Liver (tissue), 9 donors: ENCODE measurements around the gene NCAPH2. TPM values are rescaled to one million over a fixed set of nuclear protein-coding genes. Genes with fewer than 3 reads are reported as not detected.
A peak's percentile ranks its signal among the peaks of the same experiment; 100 is the strongest.

Experiments used
- DNase-seq: peaks from one replicate; pipeline ENCODE4 v3.0.0-alpha.2; 2017; ENCODE audit warnings: low spot score
- H3K27ac ChIP-seq, 2 donors: one replicate each; pipeline ENCODE4 v1.7.0; 2013; ENCODE audit warnings: inconsistent platforms in 2 of 2, low read length in 2 of 2, control low read depth in 1 of 2, low read depth in 1 of 2, mild to moderate bottlenecking in 1 of 2
- H3K27me3 ChIP-seq, 4 donors: one replicate each; pipeline versions ENCODE4 v1.6.1 to v1.7.0; 2013; ENCODE audit warnings: low read length in 3 of 4, inconsistent platforms in 1 of 4, mild to moderate bottlenecking in 1 of 4, moderate library complexity in 1 of 4; ENCODE audit not compliant: control insufficient read depth in 4 of 4, insufficient read depth in 4 of 4
- H3K36me3 ChIP-seq, 4 donors: one replicate each; pipeline versions ENCODE4 v1.6.1 to v1.7.0; 2013; ENCODE audit warnings: low read length in 3 of 4, mild to moderate bottlenecking in 3 of 4, low read depth in 1 of 4, moderate library complexity in 1 of 4; ENCODE audit not compliant: control insufficient read depth in 4 of 4, insufficient read depth in 3 of 4
- H3K4me1 ChIP-seq, 4 donors: one replicate each; pipeline versions ENCODE4 v1.6.1 to v1.7.0; 2013; ENCODE audit warnings: low read length in 3 of 4, mild to moderate bottlenecking in 3 of 4, moderate library complexity in 1 of 4; ENCODE audit not compliant: control insufficient read depth in 4 of 4, insufficient read depth in 4 of 4
- H3K4me3 ChIP-seq, 3 donors: one replicate each; pipeline versions ENCODE4 v1.6.1 to v1.7.0; 2013; ENCODE audit warnings: low read length in 3 of 3, control low read depth in 1 of 3, low read depth in 1 of 3, mild to moderate bottlenecking in 1 of 3
- H3K9ac ChIP-seq, 2 donors: one replicate each; pipeline ENCODE4 v1.7.0; 2013; ENCODE audit warnings: low read length in 2 of 2, mild to moderate bottlenecking in 2 of 2, moderate library complexity in 2 of 2, control low read depth in 1 of 2, low read depth in 1 of 2
- H3K9me3 ChIP-seq, 4 donors: one replicate each; pipeline versions ENCODE4 v1.6.1 to v1.7.0; 2013; ENCODE audit warnings: low read length in 3 of 4; ENCODE audit not compliant: control insufficient read depth in 4 of 4
- EGR1 ChIP-seq, 2 donors: IDR thresholded peaks; 2 replicates each; pipeline ENCODE4 v1.6.1; 2016 to 2018; ENCODE audit warnings: antibody characterized with exemption in 2 of 2, low read depth in 2 of 2
- FOXA1 ChIP-seq: IDR thresholded peaks from 2 replicates; pipeline ENCODE4 v1.6.1; 2016; ENCODE audit warnings: antibody characterized with exemption
- FOXA2 ChIP-seq: IDR thresholded peaks from 2 replicates; pipeline ENCODE4 v1.6.1; 2016; ENCODE audit warnings: antibody characterized with exemption
- GABPA ChIP-seq, 2 donors: IDR thresholded peaks in 1 of 2; conservative IDR thresholded peaks in 1 of 2; 2 replicates each; pipeline ENCODE4 v1.6.1; 2016; ENCODE audit warnings: antibody characterized with exemption in 2 of 2, mild to moderate bottlenecking in 1 of 2, moderate library complexity in 1 of 2
- HNF4A ChIP-seq, 2 donors: conservative IDR thresholded peaks; 2 replicates each; pipeline ENCODE4 v1.6.1; 2016; ENCODE audit warnings: antibody characterized with exemption in 2 of 2, mild to moderate bottlenecking in 2 of 2
- HNF4G ChIP-seq: IDR thresholded peaks from 2 replicates; pipeline ENCODE4 v1.6.1; 2016; ENCODE audit warnings: antibody characterized with exemption
- JUND ChIP-seq, 2 donors: IDR thresholded peaks; 2 replicates each; pipeline ENCODE4 v1.6.1; 2016; ENCODE audit warnings: antibody characterized with exemption in 2 of 2
- NR2F2 ChIP-seq: IDR thresholded peaks from 2 replicates; pipeline ENCODE4 v1.6.1; 2016; ENCODE audit warnings: antibody characterized with exemption
- RAD21 ChIP-seq, 2 donors: IDR thresholded peaks; 2 replicates each; pipeline ENCODE4 v1.6.1; 2016; ENCODE audit warnings: antibody characterized with exemption in 2 of 2, mild to moderate bottlenecking in 2 of 2
- RXRA ChIP-seq, 2 donors: IDR thresholded peaks; 2 replicates each; pipeline ENCODE4 v1.6.1; 2017 to 2018; ENCODE audit warnings: antibody characterized with exemption in 2 of 2, mild to moderate bottlenecking in 1 of 2
- SP1 ChIP-seq: IDR thresholded peaks from 2 replicates; pipeline ENCODE4 v1.6.1; 2018; ENCODE audit warnings: antibody characterized with exemption, mild to moderate bottlenecking
- TAF1 ChIP-seq: conservative IDR thresholded peaks from 2 replicates; pipeline ENCODE4 v1.6.1; 2016; ENCODE audit warnings: antibody characterized with exemption, mild to moderate bottlenecking
- YY1 ChIP-seq: IDR thresholded peaks from 2 replicates; pipeline ENCODE4 v1.6.1; 2016; ENCODE audit warnings: antibody characterized with exemption, mild to moderate bottlenecking
- WGBS: extraction: QIAGEN DNeasy Blood & Tissue Kit; methylation state at CpG from one replicate; pipeline ENCODE4 v1.1.7; 2013; 5-methylcytosine and 5-hydroxymethylcytosine counted together
- polyA plus RNA-seq, 2 donors: library from polyadenylated mRNA; stranded (reverse) in 1 of 2; unstranded in 1 of 2; fragments of 200-250 nt in 1 of 2; fragments of >200 nt in 1 of 2; fragmentation: Nextera tagmentation in 1 of 2; extraction: Ambion mirVana in 1 of 2; gene quantifications; one replicate each; pipeline versions ENCODE4 v1.2.1 to v1.2.3, GENCODE V29; 2013 to 2015
- total RNA-seq, 2 donors: library from RNA; depleted of rRNA; stranded (reverse); fragments of >200 nt; gene quantifications; one replicate each; pipeline ENCODE4 v1.2.3, GENCODE V29; 2014
- TF ChIP-seq, protein P1 (sequence below): IDR thresholded peaks from 2 replicates; pipeline ENCODE4 v1.6.1; 2016; ENCODE audit warnings: antibody characterized with exemption
- TF ChIP-seq, protein P2 (sequence below): IDR thresholded peaks from 2 replicates; pipeline ENCODE4 v1.6.1; 2016; ENCODE audit warnings: antibody characterized with exemption
- TF ChIP-seq, protein P3 (sequence below): IDR thresholded peaks from 2 replicates; pipeline ENCODE4 v1.6.1; 2016; ENCODE audit warnings: antibody characterized with exemption, mild to moderate bottlenecking
- TF ChIP-seq, protein P4 (sequence below): fragments of 150-350 bp; IDR thresholded peaks from 2 replicates; pipeline ENCODE4 v1.5.1; 2017; ENCODE audit warnings: improper control_type of control experiment, low read depth, low read length; ENCODE audit not compliant: missing input control
- TF ChIP-seq, protein P5 (sequence below): IDR thresholded peaks from 2 replicates; pipeline ENCODE4 v1.6.1; 2016; ENCODE audit warnings: antibody characterized with exemption
- donor health status: healthy.
- donor health status: healthy.
- donor health status: healthy.
- donor health status: healthy.
- donor health status: healthy.

NCAPH2 gene
- total and polyA plus RNA-seq, 4 donors, result 12.0 to 30.8 (median 13.9) TPM

DNA sequence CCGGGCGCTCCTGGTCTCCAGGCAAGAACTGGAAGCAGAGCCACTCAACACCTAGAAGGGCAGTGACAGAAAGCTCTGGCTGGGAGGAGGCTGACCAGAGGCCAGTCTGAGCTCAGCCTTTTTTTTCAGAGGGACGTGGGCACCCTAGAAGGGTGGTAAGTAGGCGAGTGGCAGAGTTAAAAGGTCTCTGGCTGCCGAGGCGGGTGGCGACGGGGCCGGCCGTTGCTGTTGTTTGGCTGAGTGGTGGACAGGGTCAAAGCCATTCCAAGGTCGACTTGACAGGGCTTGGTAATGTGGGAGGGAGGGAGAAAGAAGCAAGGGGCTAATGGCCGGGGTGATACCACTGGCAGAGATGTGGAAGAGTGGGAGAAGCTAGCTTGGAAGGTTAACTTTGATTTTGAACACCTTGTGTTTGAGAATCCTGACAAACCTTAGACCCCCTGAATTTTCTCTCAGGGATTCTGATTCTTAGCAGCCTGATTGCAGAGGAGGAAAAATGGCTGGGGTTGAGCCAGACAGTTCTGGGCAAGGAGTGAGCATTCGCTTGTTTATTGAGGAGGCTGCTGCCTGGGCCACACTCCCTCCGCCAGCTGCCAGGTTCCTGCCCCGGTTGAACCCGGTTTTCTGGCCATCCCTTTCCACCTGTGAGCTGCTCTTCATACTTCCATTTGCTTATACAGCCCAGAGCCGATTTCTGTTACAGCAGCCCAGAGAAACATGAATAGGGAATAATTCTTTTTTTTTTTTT, 55.6 kb downstream of the NCAPH2 start:
- Histone ChIP-seq H3K9me3 (no peaks in the 10 kb centered on the region), H3K4me3 (peak overlapping the region; percentile 76 to 81 (median 77)), H3K27ac (peak overlapping the region; percentile 90 to 93), H3K4me1 (peaks cover 2 to 11% (median 5%) of the 10 kb centered on the region in 4 donors), H3K9ac (peak overlapping the region; percentile 85 to 90), H3K36me3 (no peaks in the 10 kb centered on the region), H3K27me3 (no peaks in the 10 kb centered on the region)
- TF ChIP-seq YY1 (peak; percentile 77), RXRA (IDR thresholded peaks at IDR 0.05) (peak in 1 of 2 donors; percentile 43), EGR1 (IDR thresholded peaks at IDR 0.05; ENCODE audit: low read depth in 2 of 2) (no peak), NR2F2 (no peak)
- DNase-seq, result no peak
- WGBS, result 9% methylated on average over 17 of the region's 17 CpGs

DNA sequence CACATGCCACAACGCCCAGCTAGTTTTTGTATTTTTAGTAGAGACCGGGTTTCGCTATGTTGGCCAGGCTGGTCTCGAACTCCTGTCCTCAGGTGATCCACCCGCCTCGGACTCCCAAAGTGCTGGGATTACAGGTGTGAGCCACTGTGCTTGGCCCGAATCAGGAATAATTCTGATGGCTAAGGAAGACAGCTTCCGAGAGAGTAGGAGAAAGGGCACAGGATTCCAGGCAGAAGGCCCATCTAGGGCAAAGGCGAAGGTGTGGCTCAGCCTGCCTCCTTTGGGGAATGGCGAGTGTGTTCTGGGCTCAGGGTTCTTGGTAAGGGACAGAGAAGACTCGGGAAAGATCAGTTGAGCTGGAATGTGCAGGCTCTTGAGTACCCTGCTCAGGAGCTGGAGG, 56.3 kb downstream of the NCAPH2 start:
- peak overlapping the region; percentile 17 to 85 for H3K9ac ChIP-seq
- 68% methylated on average over 11 of the region's 11 CpGs for WGBS
- peak overlapping the region in 1 of 3 donors; percentile 24 for H3K4me3 ChIP-seq
- no peaks in the 10 kb centered on the region for H3K27me3 ChIP-seq
- no peak for DNase-seq
- H3K4me1 ChIP-seq, result peaks cover 3 to 16% (median 10%) of the 10 kb centered on the region in 4 donors
- TF ChIP-seq RXRA (IDR thresholded peaks at IDR 0.05) (peak in 1 of 2 donors; percentile 59), RAD21 (IDR thresholded peaks at IDR 0.05) (no peak)
- H3K27ac ChIP-seq, result peak overlapping the region; percentile 90 to 93
- H3K36me3 ChIP-seq, result peaks cover 0 to 3% (median 0%) of the 10 kb centered on the region in 4 donors
- no peaks in the 10 kb centered on the region for H3K9me3 ChIP-seq

DNA sequence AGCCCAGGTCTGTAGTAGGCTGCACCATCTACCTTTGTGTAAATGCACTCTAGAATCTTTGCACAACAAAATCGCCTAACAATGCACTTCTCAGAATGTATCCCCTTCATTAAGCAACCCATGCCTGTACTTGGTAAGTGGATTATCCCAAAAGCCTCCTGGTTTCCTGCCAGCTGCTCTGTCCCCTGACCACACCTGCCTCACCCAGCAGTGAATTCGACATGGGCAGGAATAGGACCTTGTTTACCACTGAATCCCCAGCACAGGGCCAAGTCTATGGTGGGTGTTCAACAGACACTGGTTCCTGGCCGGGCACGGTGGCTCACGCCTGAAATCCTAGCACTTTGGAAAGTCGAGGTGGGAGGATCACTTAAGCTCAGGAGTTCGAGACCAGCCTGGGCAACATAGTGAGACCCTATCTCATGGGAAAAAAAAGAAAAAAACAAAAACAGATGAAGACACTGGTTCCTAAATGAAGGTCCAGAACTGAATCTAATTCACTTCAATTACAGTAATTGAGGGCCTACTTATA, 59.8 kb downstream of the NCAPH2 start:
- WGBS, result 84% methylated on average over 7 of the region's 7 CpGs
- H3K36me3 ChIP-seq, result peaks cover 0 to 17% (median 0%) of the 10 kb centered on the region in 4 donors
- H3K9me3 ChIP-seq, result no peaks in the 10 kb centered on the region
- H3K27ac ChIP-seq, result peak overlapping the region; percentile 96 to 97
- H3K9ac ChIP-seq, result no peak overlapping the region
- no peaks in the 10 kb centered on the region for H3K27me3 ChIP-seq
- TF ChIP-seq HNF4G (no peak), FOXA2 (no peak), RAD21 (IDR thresholded peaks at IDR 0.05) (no peak), RXRA (IDR thresholded peaks at IDR 0.05) (no peak), YY1 (no peak), FOXA1 (no peak), TAF1 (no peak), SP1 (no peak), HNF4A (conservative IDR thresholded peaks at IDR 0.05) (no peak), NR2F2 (no peak), GABPA (IDR thresholded peaks at IDR 0.05 in 1 of 2, conservative IDR thresholded peaks at IDR 0.05 in 1 of 2) (no peak), JUND (IDR thresholded peaks at IDR 0.05) (no peak), EGR1 (IDR thresholded peaks at IDR 0.05; ENCODE audit: low read depth in 2 of 2) (no peak)
- TF ChIP-seq, protein P1, sequence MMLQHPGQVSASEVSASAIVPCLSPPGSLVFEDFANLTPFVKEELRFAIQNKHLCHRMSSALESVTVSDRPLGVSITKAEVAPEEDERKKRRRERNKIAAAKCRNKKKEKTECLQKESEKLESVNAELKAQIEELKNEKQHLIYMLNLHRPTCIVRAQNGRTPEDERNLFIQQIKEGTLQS, result no peak
- TF ChIP-seq, protein P2, sequence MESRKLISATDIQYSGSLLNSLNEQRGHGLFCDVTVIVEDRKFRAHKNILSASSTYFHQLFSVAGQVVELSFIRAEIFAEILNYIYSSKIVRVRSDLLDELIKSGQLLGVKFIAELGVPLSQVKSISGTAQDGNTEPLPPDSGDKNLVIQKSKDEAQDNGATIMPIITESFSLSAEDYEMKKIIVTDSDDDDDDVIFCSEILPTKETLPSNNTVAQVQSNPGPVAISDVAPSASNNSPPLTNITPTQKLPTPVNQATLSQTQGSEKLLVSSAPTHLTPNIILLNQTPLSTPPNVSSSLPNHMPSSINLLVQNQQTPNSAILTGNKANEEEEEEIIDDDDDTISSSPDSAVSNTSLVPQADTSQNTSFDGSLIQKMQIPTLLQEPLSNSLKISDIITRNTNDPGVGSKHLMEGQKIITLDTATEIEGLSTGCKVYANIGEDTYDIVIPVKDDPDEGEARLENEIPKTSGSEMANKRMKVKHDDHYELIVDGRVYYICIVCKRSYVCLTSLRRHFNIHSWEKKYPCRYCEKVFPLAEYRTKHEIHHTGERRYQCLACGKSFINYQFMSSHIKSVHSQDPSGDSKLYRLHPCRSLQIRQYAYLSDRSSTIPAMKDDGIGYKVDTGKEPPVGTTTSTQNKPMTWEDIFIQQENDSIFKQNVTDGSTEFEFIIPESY, result no peak
- TF ChIP-seq, protein P3, sequence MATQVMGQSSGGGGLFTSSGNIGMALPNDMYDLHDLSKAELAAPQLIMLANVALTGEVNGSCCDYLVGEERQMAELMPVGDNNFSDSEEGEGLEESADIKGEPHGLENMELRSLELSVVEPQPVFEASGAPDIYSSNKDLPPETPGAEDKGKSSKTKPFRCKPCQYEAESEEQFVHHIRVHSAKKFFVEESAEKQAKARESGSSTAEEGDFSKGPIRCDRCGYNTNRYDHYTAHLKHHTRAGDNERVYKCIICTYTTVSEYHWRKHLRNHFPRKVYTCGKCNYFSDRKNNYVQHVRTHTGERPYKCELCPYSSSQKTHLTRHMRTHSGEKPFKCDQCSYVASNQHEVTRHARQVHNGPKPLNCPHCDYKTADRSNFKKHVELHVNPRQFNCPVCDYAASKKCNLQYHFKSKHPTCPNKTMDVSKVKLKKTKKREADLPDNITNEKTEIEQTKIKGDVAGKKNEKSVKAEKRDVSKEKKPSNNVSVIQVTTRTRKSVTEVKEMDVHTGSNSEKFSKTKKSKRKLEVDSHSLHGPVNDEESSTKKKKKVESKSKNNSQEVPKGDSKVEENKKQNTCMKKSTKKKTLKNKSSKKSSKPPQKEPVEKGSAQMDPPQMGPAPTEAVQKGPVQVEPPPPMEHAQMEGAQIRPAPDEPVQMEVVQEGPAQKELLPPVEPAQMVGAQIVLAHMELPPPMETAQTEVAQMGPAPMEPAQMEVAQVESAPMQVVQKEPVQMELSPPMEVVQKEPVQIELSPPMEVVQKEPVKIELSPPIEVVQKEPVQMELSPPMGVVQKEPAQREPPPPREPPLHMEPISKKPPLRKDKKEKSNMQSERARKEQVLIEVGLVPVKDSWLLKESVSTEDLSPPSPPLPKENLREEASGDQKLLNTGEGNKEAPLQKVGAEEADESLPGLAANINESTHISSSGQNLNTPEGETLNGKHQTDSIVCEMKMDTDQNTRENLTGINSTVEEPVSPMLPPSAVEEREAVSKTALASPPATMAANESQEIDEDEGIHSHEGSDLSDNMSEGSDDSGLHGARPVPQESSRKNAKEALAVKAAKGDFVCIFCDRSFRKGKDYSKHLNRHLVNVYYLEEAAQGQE, result no peak
- TF ChIP-seq, protein P4, sequence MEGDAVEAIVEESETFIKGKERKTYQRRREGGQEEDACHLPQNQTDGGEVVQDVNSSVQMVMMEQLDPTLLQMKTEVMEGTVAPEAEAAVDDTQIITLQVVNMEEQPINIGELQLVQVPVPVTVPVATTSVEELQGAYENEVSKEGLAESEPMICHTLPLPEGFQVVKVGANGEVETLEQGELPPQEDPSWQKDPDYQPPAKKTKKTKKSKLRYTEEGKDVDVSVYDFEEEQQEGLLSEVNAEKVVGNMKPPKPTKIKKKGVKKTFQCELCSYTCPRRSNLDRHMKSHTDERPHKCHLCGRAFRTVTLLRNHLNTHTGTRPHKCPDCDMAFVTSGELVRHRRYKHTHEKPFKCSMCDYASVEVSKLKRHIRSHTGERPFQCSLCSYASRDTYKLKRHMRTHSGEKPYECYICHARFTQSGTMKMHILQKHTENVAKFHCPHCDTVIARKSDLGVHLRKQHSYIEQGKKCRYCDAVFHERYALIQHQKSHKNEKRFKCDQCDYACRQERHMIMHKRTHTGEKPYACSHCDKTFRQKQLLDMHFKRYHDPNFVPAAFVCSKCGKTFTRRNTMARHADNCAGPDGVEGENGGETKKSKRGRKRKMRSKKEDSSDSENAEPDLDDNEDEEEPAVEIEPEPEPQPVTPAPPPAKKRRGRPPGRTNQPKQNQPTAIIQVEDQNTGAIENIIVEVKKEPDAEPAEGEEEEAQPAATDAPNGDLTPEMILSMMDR, result no peak
- TF ChIP-seq, protein P5, sequence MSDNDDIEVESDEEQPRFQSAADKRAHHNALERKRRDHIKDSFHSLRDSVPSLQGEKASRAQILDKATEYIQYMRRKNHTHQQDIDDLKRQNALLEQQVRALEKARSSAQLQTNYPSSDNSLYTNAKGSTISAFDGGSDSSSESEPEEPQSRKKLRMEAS, result no peak
- no peak overlapping the region for H3K4me3 ChIP-seq
- H3K4me1 ChIP-seq, result peaks cover 12 to 43% (median 22%) of the 10 kb centered on the region in 4 donors
- no peak for DNase-seq
